GM12891 (cell line): Measurements from ENCODE around the gene ZNF595.
"Not testable (repeated sequence)": the region's sequence is repeated elsewhere in the genome, so short reads cannot be mapped to it uniquely, and the experiment has no call there.

Source experiments
- PAX5 ChIP-seq: IDR thresholded peaks from 2 replicates; pipeline ENCODE4 v1.6.1; 2011; ENCODE audit warnings: low read length, moderate library complexity, mild to moderate bottlenecking; ENCODE audit not compliant: insufficient read depth, severe bottlenecking
- POLR2AphosphoS5 ChIP-seq: IDR thresholded peaks from 2 replicates; pipeline ENCODE4 v1.6.1; 2011; ENCODE audit warnings: low read depth, low read length, control low read depth
- SPI1 ChIP-seq: IDR thresholded peaks from 2 replicates; pipeline ENCODE4 v1.6.1; 2011; ENCODE audit warnings: low read depth, low read length, control low read depth

DNA sequence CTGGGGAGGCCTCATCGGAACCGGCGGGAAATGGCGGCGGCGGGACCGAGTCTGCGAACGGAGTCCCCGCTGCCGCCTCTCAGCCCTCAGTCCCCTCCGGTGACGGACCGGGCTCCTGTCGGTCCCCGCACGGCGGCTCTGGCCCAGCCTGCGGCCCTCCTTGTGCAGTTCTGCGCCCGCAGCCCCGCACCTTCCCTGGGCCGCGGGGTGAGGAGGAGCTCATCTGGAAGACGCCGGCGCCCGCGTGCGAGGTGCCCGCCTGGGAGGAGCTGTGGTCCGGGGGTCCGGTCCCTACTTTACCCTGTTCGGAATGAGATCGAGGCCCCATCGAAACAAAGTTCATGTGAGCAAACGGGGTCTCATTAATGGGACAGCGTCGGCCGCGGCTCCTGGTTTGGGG lies 400 bp downstream of the ZNF595 start:
- not testable (repeated sequence) for TF ChIP-seq SPI1, POLR2AphosphoS5, PAX5
